Measurements from ENCODE around the gene TRPM2.
"Not testable (repeated sequence)": the region's sequence is repeated elsewhere in the genome, so short reads cannot be mapped to it uniquely, and the experiment has no call there.

The TRPM2 gene

DNA sequence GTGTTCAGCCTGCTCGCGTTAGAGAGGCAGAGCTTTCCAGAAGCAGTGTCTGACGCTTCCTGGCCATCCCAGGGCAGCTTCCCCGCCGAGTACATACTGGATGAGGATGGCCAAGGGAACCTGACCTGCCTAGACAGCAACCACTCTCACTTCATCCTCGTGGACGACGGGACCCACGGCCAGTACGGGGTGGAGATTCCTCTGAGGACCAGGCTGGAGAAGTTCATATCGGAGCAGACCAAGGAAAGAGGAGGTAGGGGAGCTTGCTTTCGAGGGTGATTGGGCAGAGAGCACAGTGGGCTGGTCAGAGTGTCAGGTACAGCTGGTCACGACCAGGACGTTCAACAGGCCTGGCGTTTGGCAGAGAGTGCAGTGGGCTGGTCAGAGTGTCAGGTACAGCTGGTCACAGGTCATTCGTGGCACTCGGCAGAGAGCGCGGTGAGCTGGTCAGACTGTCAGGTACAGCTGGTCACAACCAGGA lies 22.4 kb downstream of the TRPM2 start:
- DNase-seq = no peak

DNA sequence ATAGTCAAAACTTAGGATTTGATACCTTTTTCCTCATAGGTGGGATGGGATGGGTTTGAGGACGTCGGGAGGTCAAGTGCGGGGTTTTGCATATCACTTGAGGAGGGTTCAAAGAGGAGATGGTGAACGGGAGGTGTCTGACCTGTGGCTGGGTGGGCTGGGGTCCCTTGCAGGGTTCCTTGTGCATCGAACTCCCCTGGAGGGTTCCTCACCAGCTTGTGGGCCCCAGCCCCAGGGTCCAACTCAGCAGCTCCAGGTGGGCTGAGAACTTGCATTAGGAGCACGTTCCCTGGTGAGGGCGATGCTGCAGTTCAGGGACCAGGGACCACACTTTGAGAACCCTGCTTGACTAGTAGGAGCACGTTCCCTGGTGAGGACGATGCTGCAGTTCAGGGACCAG lies 23.2 kb downstream of the TRPM2 start:
- DNase-seq = no peak

DNA sequence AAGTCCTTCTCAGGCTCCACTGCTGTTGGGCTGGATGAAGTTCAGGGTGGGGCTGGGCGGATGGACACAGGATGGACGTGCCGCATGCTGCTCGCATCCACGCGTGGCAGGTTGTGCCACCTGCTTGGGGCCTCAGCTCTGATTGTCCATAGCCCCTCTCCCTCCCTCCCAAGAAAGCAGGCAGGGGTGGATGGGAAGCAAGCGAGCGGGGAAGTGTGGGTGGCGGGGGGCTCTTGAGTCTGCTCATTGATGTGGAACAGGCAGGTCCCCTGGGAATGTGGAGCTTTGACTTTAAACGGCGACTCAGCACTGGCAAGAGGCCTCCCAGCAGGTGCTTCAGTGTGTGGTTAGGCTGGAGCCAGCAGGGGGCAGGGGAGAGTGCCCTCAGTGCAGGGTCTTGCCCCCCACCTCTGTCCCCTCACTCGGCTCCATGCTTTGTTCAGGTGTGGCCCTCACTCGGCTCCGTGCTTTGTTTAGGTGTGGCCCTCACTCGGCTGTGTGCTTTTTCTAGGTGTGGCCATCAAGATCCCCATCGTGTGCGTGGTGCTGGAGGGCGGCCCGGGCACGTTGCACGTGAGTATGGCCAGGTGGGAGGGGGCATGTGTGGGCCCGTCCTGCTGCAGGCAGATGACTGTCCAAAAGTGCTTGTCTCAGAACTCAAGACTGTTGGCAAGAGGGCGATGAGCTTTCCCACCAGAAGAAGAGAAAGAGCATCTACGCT lies 23.9 kb downstream of the TRPM2 start:
- no peak for DNase-seq

DNA sequence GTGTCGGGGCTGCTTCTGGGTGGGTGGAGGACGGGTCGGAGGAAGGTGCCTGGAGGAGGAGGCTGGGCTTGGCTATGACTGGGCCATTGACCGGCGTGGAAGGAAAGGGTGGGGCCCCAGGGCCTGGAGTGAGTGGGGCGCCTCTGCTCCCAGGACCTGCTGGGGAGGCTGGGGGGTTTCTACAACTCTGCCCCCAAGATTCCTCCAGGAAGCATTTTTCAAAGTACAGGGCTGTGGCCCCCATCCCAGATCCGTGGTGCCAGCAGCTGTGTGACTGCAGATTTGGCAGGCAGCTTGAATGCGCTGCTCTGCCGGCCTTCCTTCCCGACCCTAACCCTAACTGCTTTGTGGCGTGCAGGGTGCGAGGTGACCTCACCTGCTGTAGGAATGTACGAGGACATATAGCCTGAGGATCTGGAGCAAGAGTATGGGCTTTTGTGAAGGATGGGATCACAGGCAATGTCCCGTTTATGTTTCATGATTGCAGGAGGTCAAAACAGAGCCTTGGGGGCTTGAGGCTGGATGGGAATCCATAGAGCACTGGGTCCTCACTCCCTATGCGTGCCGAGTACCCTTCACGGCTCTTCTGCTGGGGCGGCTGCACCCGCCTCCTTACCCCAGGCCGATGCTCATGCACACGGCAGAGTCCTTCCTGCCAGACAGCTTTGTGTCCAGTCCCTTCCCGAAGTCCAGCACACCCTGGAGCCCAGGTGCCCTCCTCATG lies 24.7 kb downstream of the TRPM2 start:
- no peak for DNase-seq

DNA sequence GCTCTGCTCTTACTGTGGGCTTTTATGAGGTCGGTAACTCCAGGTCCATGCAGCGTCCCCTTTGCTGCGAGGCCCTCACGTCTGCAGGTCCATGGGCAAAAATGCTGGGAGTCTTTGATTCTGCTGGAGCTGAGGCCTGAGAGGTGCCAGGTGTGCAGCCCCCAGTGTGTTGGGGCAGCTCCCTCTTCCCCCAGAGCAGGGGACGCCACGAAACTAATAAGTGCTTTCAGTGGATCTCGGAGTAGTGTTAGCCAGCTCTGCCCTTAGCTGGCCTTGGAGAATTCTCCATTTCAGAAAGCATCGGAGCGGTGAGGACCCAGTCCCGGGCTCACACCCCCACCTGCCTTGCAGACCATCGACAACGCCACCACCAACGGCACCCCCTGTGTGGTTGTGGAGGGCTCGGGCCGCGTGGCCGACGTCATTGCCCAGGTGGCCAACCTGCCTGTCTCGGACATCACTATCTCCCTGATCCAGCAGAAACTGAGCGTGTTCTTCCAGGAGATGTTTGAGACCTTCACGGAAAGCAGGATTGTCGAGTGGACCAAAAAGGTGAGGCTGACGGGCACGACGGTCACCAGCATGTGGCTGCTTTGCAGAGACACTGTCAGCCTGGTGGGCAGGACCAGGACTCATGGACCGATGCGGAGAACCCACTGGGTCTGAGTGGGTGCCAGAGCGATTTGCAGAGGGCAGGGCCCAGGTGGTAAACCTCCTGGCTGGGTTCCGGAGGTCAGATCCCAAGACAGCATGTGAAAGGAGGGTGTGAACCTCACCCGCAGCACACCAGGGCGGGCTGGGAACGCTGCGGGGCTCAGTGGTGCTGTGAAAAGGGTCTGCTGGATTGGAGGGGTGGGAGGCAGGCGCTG lies 25.5 kb downstream of the TRPM2 start:
- DNase-seq = no peak

DNA sequence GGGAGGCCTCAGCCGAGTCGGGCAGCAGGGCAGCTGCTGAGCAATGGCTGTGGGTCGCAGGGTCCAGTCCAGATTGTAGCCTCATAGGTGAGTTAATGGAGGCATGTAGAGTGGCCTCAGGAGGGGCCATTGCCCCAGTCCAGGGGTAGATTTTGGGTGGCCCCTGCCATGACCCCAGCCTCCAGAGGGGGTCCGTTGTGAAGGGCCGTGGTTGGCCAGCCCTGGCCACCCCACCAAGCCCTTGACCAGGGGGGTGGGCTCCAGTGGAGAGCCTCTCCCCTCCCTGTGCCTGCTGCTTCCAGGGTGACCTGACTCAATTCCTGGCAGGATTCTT lies 26.1 kb downstream of the TRPM2 start:
- DNase-seq = no peak

DNA sequence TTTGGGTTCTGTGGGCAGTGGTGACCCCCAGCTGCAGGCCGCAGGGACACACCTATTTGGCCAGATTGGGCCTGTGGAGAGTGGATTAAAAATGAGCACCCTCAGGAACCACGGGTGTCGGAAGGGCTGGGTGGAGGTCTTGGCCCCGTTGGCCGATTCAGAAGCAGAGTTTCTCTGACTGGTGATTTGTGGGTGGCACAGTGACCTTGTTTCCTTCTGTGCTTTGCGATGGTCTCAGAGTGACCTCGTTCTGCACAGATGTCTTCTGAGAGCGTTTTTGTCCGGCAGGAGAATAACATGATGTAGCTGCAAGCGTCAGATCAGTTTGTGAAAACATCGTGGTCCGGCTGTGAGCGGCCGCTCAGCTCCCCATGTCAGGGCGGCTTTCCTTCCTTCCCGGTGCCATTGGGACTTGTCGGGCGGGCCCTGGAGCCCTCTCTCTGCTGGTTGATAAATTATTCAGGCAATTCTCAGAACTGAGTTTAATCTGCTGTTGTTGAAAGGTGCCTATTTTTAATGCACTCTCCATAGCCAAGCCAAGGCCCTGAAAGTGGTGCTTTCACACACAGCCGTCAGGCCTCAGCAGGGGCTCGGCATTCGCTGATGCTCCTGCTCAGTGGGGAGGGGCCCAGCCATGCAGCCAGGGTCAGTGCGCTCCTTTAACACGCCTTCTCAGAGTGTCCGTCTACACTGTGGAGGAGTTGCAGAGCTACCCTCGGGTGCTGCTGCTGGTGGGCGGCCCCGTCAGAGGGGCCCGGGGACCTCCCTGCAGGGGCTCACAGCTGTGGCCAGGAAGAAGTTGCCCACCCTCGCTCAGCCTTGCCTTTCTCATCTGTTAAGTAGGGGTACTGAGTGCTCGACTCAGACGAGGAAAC lies 26.8 kb downstream of the TRPM2 start:
- DNase-seq = no peak

DNA sequence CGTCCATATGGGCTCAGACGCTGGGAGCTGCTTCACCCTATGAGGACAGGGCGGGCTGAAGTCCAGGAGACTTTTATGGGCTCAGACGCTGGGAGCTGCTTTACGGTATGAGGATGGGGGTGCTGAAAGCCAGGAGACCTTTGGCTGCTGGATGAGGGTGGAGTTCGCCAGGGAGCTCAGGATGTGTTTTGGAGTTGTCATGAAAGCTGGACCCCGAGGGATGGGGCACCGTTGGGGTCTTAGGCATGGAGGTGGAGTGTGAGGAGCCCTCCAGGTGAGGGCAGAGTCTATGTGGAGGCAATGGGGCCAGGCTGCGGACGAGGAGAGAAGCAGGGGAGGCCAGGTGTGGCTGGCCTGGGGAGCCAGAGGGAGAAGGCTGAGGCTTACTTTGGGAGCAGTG lies 27.5 kb downstream of the TRPM2 start:
- no peak for DNase-seq

DNA sequence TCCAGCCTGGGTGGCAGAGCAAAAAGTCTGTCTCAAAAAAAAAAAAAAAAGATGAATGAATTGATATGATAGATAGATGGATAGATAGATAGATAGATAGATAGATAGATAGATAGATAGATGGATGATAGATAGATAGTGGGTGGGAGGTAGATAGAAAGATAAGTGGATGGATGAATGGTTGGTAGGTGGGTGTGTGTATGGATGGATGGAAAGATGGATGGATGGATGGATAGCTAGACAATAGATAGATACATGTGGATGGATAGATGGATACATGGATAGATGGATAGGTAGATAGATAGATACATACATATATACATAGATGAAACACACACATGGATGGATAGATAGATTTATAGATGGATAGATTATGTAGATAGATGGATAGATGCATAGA lies 28.5 kb downstream of the TRPM2 start:
- no peak for DNase-seq

DNA sequence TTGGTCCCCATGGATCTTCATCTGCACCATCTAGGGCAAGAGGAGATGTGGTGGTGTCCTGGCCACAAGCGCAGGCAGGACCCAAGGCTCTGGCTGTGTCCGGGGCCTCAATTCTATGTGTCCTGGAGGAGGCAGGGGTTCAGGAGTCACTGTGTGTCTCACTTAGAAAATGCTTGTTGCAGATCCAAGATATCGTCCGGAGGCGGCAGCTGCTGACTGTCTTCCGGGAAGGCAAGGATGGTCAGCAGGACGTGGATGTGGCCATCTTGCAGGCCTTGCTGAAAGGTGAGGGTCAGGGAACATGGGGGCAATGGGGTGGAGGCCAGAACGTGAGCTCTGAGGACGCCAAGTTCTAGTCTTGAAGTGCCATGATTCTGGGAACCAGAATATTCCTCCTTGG lies 29.1 kb downstream of the TRPM2 start:
- no peak for DNase-seq

DNA sequence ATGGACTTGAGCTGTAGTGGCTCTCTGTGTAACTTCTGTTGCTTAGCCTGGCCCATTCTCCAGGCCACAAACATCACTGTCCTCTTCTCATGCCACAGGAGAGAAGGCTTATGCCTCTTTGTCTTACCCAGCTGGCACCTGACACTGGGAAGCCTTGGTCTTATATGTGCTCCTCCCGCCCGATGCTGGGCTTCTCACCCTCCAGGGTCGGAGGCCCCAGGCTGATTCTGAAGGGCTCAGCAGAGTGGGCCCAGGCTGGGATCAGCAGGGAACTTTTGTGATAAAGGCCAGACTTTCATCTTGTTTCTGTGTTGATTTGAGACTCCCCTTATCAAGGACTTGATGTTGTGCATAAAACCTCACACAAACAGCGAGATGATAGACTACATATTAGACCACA lies 29.8 kb downstream of the TRPM2 start:
- DNase-seq = no peak

DNA sequence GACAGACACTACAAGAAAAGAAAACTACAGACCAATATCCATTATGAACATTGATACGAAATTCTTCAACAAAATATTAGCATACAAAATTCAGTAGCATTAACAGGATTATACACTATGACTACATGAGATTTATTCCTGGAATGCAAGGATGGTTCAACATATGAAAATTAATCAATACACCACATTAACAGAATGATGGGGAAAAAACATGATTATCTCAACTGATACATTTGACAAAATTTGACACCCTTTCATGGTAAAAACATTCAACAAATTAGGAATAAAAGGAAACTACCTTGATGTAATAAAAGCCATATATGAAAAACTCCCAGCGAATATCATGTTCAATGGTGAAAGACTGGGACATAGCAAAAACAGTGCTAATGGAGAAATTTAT lies 31.5 kb downstream of the TRPM2 start:
- no peak for DNase-seq

DNA sequence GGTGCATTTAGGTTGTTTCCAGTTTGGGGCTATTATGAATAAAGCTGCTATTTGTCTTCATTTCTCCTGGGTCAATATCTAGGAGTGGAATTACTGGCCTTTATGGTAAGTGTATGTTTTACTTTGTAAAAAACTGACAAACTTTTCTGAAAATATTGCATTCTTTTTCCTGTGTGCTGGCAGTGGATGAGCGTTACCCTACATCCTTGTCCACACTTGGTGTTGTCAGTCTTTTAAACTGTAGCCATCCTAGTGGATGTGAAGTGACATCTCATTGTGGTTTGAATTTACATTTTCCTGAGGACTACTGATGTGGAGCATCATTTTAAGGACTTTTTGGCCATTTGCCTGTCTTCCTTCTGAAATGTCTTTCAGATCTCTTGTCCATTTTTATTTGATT lies 35.9 kb downstream of the TRPM2 start:
- DNase-seq = no peak

DNA sequence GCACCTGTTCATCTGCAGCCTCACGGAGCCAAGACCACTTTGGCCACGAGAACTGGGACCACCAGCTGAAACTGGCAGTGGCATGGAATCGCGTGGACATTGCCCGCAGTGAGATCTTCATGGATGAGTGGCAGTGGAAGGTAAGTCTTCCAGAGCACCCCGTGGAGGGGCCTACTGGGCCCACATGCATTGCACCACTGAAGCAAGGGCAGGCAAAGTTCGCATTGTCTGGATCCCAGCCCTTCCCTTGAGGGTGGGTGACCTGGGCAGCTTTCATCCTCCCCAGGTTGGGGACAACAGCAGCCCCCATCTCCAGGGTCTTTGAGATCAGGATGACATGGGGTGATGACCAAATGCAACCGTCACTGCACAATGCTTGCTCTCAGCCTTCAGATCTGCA lies 37.5 kb downstream of the TRPM2 start:
- DNase-seq = no peak

DNA sequence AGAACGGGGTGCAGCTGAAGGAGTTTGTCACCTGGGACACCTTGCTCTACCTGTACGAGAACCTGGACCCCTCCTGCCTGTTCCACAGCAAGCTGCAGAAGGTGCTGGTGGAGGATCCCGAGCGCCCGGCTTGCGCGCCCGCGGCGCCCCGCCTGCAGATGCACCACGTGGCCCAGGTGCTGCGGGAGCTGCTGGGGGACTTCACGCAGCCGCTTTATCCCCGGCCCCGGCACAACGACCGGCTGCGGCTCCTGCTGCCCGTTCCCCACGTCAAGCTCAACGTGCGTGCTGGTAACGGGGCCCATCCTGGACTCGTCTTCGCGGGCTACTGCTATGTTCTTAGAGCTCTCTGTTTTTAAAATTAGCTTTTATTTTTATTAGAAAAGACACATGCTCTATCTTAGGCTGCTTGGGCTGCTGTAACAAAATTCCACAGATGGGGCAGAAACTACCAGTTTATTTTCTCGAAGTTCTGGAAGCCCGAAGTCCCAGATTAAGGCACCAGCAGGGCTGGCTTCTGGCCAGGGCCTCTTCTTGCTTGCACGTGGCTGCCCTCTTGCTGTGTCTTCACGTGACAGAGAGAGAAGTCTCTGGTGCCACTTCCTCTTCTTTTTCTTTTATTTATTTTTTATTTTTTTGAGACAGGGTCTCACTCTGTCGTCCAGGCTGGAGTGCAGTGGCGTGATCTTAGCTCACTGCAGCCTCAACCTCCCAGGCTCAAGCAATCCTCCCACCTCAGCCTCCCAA lies 38.1 kb downstream of the TRPM2 start:
- peak in 1 of 2 donors; percentile 38 for DNase-seq

DNA sequence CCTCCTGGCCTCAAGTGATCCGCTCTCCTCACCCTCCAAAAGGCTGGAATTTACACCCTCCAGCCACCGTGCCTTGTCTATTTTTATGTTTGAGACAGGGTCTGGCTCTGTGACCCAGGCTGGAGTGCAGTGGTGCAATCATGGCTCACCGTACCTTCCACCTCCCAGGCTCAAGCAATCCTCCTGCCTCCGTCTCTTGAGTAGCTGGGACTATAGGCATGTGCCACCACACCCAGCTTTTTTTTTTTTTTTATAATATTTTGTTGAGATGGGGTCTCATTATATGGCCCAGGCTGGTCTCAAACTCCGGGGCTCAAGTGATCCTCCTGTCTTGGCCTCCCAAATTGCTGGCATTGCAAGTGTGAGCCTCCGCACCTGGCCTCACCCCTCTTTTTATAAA lies 38.8 kb downstream of the TRPM2 start:
- no peak for DNase-seq

DNA sequence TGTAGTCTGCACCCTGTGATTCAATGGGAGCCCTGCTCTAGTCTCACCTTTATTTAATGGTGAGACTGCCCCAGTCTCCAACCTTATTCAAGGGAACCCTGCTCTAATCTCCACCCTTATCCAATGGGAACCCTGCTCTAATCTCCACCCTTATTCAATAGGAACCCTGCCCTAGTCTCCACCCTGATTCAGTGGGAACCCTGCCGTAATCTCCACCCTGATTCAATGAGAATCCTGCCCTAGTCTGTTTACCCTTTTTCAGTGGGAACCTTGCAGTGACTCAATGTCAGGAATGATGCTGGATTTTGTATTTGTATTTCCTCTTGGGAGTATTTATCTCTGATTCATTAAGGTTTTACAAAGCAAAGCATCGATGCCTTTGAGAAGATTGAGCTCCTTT lies 39.5 kb downstream of the TRPM2 start:
- no peak for DNase-seq

DNA sequence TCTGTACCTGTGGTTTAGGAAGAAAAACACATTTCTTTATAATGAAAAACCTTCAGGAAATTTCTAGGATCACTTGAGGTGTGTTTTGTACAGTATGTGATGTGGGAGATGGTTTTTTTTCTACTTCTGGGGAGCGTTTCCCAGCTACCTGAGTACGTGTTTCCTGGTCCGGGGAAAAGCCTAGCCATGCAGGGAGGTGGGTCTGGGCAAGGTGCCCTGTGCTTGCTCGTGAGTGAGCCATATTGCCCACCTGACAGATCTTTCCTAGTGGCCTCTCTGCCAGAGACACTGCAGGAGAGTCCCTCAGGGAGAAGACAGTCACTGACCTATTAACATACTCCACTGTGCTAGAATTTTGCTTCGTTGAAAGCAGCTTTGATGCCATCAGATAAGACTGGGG lies 41.3 kb downstream of the TRPM2 start:
- no peak for DNase-seq

DNA sequence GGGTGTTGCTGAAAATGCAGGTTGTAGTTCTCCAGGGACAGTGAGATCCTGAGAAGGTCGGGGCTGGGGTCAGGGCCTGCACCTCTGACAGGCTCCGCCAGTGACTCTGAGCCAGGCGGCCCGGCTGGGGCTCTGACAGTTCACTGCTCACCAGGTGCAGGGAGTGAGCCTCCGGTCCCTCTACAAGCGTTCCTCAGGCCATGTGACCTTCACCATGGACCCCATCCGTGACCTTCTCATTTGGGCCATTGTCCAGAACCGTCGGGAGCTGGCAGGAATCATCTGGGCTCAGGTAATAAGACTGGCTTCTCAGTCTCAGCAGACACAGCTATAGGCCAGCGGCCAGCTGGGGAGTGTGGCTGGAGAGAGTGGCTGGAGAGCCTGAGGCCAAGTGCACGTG lies 41.8 kb downstream of the TRPM2 start:
- no peak for DNase-seq

DNA sequence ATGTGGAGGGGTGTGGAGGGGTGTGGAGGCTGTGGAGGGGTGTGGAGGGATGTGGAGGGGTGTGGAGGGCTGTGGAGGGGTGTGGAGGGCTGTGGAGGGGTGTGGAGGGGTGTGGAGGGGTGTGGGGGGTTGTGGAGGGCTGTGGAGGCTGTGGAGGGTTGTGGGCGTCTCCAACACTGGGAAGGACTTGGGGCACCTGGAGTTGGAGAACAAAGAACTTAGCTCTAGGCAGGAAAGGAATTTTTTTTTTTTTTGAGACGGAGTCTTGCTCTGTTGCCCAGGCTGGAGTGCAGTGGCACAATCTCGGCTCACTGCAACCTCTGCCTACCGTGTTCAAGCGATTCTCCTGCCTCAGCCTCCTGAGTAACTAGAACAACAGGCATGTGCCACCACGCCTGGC lies 43.4 kb downstream of the TRPM2 start:
- DNase-seq = not testable (repeated sequence)

DNA sequence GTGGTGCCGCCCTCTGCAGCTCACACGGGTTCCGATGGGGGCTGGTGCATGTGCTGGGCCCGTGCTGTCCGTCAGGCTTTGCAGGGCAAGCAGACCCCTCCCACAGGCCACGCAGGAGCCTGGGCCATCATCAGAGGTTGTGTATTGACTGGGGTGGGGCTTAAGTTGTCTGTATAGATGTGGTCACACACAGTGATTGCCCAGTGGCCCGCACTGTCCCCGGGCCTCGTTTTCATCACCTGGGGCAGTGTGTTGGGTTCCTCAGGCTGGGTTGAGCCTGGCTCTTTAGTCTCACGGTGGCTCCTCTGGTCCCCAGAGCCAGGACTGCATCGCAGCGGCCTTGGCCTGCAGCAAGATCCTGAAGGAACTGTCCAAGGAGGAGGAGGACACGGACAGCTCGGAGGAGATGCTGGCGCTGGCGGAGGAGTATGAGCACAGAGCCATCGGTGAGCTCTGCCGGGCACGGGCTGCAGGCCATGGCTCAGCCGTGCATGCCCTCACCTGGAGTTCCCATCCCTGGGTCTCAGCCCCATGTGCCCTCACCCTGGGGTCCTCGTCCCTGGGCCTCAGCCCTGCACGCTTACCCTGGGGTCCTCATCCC lies 44.1 kb downstream of the TRPM2 start:
- no peak for DNase-seq

DNA sequence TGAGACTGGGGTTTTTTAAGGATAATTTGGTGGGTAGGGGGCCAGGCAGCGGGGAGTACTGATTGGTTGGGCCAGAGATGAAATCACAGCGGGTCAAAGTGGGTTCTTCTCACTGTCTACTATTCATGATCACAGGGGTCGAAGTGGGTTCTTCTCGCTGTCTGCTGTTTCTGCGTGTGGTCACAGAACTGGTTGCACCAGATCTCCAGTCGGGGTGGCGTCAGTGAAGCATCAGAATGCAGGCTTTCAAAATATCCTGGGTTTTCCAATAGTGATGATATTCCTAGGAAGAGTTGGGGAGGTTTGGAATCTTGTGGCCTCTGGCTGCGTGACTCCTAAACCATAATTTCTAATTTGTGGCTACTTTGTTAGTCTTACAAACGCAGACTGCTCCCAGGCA lies 45.1 kb downstream of the TRPM2 start:
- DNase-seq = no peak

Data from CD4-positive, alpha-beta T cell treated with Interleukin-1 beta for 1 hour (primary cell).